ENCODE results near the gene USH2A. TPM values are rescaled to one million over a fixed set of nuclear protein-coding genes. Genes with fewer than 3 reads are reported as not detected.

USH2A gene
- total RNA-seq, 6 donors from 2014 or later: under 0.01 to 0.11 TPM; not detected in 4

- Histone ChIP-seq H3K27ac (no peak overlapping the region), H3K4me3 (no peak overlapping the region), H3K9me3 (peaks cover 0 to 18% (median 8%) of the 10 kb centered on the region in 4 donors), H3K4me1 (no peaks in the 10 kb centered on the region), H3K36me3 (no peaks in the 10 kb centered on the region), H3K27me3 (no peaks in the 10 kb centered on the region)
- DNase-seq (no peak), ATAC-seq (ENCODE audit: low FRiP score in 2 of 2) (no peak)
- no peak for TF ChIP-seq EP300 (IDR thresholded peaks at IDR 0.05)
- no peak for TF ChIP-seq POLR2A (IDR thresholded peaks at IDR 0.05)
- no peak for TF ChIP-seq CTCF (IDR thresholded peaks at IDR 0.05)
- TF ChIP-seq POLR2AphosphoS5 (IDR thresholded peaks at IDR 0.05): no peak
- WGBS, 2 donors: 83 to 87% methylated on average over 2 of the region's 2 CpGs
These were observed 565.9 kb downstream of the USH2A start for GRCh38 chr1:215857317-215857716.

GRCh38 chr1:215845234-215845891, 577.9 kb downstream of the USH2A start:
- Histone ChIP-seq H3K9me3 (no peaks in the 10 kb centered on the region), H3K27me3 (no peaks in the 10 kb centered on the region), H3K27ac (no peak overlapping the region), H3K4me3 (no peak overlapping the region), H3K36me3 (no peaks in the 10 kb centered on the region), H3K4me1 (no peaks in the 10 kb centered on the region)
- TF ChIP-seq EP300 (IDR thresholded peaks at IDR 0.05) (no peak), POLR2AphosphoS5 (IDR thresholded peaks at IDR 0.05) (no peak), CTCF (IDR thresholded peaks at IDR 0.05) (no peak), POLR2A (IDR thresholded peaks at IDR 0.05) (no peak)
- DNase-seq (no peak), ATAC-seq (ENCODE audit: low FRiP score in 2 of 2) (no peak)
- 77 to 81% methylated on average over 6 of the region's 6 CpGs for WGBS, 2 donors

GRCh38 chr1:215844777-215845176, 578.5 kb downstream of the USH2A start:
- H3K4me1 ChIP-seq: no peaks in the 10 kb centered on the region
- no peaks in the 10 kb centered on the region for H3K36me3 ChIP-seq
- H3K4me3 ChIP-seq: no peak overlapping the region
- no peak for ATAC-seq (ENCODE audit: low FRiP score in 2 of 2)
- WGBS, 2 donors: 80 to 81% methylated on average over 2 of the region's 2 CpGs
- H3K27ac ChIP-seq: no peak overlapping the region
- H3K9me3 ChIP-seq: no peaks in the 10 kb centered on the region
- TF ChIP-seq EP300 (IDR thresholded peaks at IDR 0.05) (no peak), CTCF (IDR thresholded peaks at IDR 0.05) (no peak), POLR2AphosphoS5 (IDR thresholded peaks at IDR 0.05) (no peak), POLR2A (IDR thresholded peaks at IDR 0.05) (no peak)
- no peaks in the 10 kb centered on the region for H3K27me3 ChIP-seq
- no peak for DNase-seq

- TF ChIP-seq POLR2AphosphoS5 (IDR thresholded peaks at IDR 0.05): no peak
- no peak for TF ChIP-seq EP300 (IDR thresholded peaks at IDR 0.05)
- no peak for TF ChIP-seq CTCF (IDR thresholded peaks at IDR 0.05)
- no peak for TF ChIP-seq POLR2A (IDR thresholded peaks at IDR 0.05)
- ATAC-seq (ENCODE audit: low FRiP score in 2 of 2): no peak
- H3K27me3 ChIP-seq: no peaks in the 10 kb centered on the region
- WGBS, 2 donors: 62 to 68% methylated on average over 4 of the region's 4 CpGs
- no peaks in the 10 kb centered on the region for H3K36me3 ChIP-seq
- no peak overlapping the region for H3K4me3 ChIP-seq
- no peak for DNase-seq
- no peak overlapping the region for H3K27ac ChIP-seq
- H3K9me3 ChIP-seq: no peaks in the 10 kb centered on the region
- H3K4me1 ChIP-seq: no peaks in the 10 kb centered on the region
These were observed 579.0 kb downstream of the USH2A start for GRCh38 chr1:215844266-215844665.

GRCh38 chr1:215842905-215843304, 580.3 kb downstream of the USH2A start:
- Histone ChIP-seq H3K27me3 (no peaks in the 10 kb centered on the region), H3K27ac (no peak overlapping the region), H3K36me3 (no peaks in the 10 kb centered on the region), H3K4me3 (no peak overlapping the region), H3K4me1 (no peaks in the 10 kb centered on the region), H3K9me3 (no peaks in the 10 kb centered on the region)
- ATAC-seq (ENCODE audit: low FRiP score in 2 of 2) (no peak), DNase-seq (no peak)
- TF ChIP-seq POLR2AphosphoS5 (IDR thresholded peaks at IDR 0.05) (no peak), POLR2A (IDR thresholded peaks at IDR 0.05) (no peak), EP300 (IDR thresholded peaks at IDR 0.05) (no peak), CTCF (IDR thresholded peaks at IDR 0.05) (no peak)
- 80 to 85% methylated on average over 3 of the region's 3 CpGs for WGBS, 2 donors
